HCT116 (cell line): ENCODE results near the gene PROSER2. TPM values are rescaled to one million over a fixed set of nuclear protein-coding genes. Genes with fewer than 3 reads are reported as not detected.

Experiments
- ATAC-seq: fragments of 200-7000 bp; cut with Tn5 transposase; 2 replicates; pipeline ENCODE4 v1.9.1; 2020; ENCODE audit warnings: mild to moderate bottlenecking, moderate library complexity
- BruUV-seq: library from RNA; stranded (reverse); fragments of 400-500 nt; replicated peaks from 2 replicates; lab custom pipeline; 2021; lab: Mats Ljungman, UMichigan
- CTCF ChIA-PET: fragments of 300-600 bp; sonication (Branson Sonifier 250); formaldehyde crosslinking; loops from one replicate; lab custom pipeline; 2021; ENCODE audit warnings: antibody characterized with exemption; lab: Charles Lee
- POLR2A ChIA-PET: fragments of 300-600, 350-600 bp; sonication (Branson Sonifier 250); formaldehyde crosslinking; loops from one replicate; lab custom pipeline; 2021; ENCODE audit warnings: antibody characterized with exemption; lab: Charles Lee
- RAD21 ChIA-PET, 2 experiments: fragments of 300-600 bp; sonication (Branson Sonifier 250); formaldehyde crosslinking; loops; one replicate each; lab custom pipeline; 2023; ENCODE audit warnings: low total read pairs in 2 of 2; ENCODE audit not compliant: uncharacterized antibody in 2 of 2, unreplicated experiment in 2 of 2, low non-redundant PET in 1 of 2; lab: Charles Lee
- DNase-seq: peaks from one replicate; pipeline ENCODE4 v3.0.0-alpha.2; 2010; ENCODE audit warnings: low read depth, low spot score
- H2AFZ ChIP-seq: fragments of 200-600 bp; shearing (Covaris generic), sonication (generic); 2 replicates; pipeline ENCODE4 v1.6.1; 2017; ENCODE audit warnings: low read depth, mixed run types, mixed read lengths, antibody characterized with exemption, low read length; ENCODE audit not compliant: poor library complexity, severe bottlenecking
- H3K27ac ChIP-seq: 2 replicates; pipeline ENCODE4 v1.5.1; 2012; ENCODE audit warnings: low read depth, low read length
- H3K27me3 ChIP-seq: fragments of 200-600 bp; sonication (generic); 2 replicates; pipeline ENCODE4 v1.6.1; 2016; ENCODE audit warnings: mixed run types, low read length, mixed read lengths; ENCODE audit not compliant: insufficient read depth
- H3K36me3 ChIP-seq, 2 experiments: fragments of 200-500 bp in 1 of 2; fragments of 200-600 bp in 1 of 2; sonication (Bioruptor generic) in 1 of 2; sonication (generic) in 1 of 2; 2 replicates each; pipeline versions ENCODE4 v1.5.1 to v1.6.1; 2014 to 2016; ENCODE audit warnings: low read length in 2 of 2, inconsistent platforms in 1 of 2, mixed read lengths in 1 of 2, mixed run types in 1 of 2; ENCODE audit not compliant: insufficient read depth in 2 of 2, control insufficient read depth in 1 of 2
- H3K4me1 ChIP-seq, 2 experiments: fragments of 200-600 bp in 1 of 2; sonication (generic) in 1 of 2; 2 replicates each; pipeline versions ENCODE4 v1.5.1 to v1.6.1; 2012 to 2017; ENCODE audit warnings: low read length in 2 of 2, inconsistent platforms in 1 of 2, mild to moderate bottlenecking in 1 of 2, mixed read lengths in 1 of 2, mixed run types in 1 of 2, moderate library complexity in 1 of 2; ENCODE audit not compliant: insufficient read depth in 2 of 2, control insufficient read depth in 1 of 2
- H3K4me2 ChIP-seq: fragments of 200-600 bp; sonication (generic); 2 replicates; pipeline ENCODE4 v1.6.1; 2017; ENCODE audit warnings: mixed run types, low read length, mixed read lengths
- H3K4me3 ChIP-seq, 2 experiments: fragments of 200-600 bp in 1 of 2; sonication (generic) in 1 of 2; replicated peaks in 1 of 2; 2 replicates each; pipeline ENCODE4 v1.5.1; 2011 to 2016; ENCODE audit warnings: low read length in 2 of 2, control low read depth in 1 of 2, low read depth in 1 of 2, mild to moderate bottlenecking in 1 of 2, mixed read lengths in 1 of 2, mixed run types in 1 of 2
- H3K79me2 ChIP-seq: fragments of 200-600 bp; sonication (generic); 2 replicates; pipeline ENCODE4 v1.6.1; 2017; ENCODE audit warnings: mild to moderate bottlenecking, mixed run types, low read length, moderate library complexity, mixed read lengths; ENCODE audit not compliant: insufficient read depth
- H3K9ac ChIP-seq: fragments of 200-600 bp; sonication (generic); 2 replicates; pipeline ENCODE4 v1.6.1; 2016; ENCODE audit warnings: low read length, mixed read lengths
- H3K9me2 ChIP-seq: fragments of 200-600 bp; sonication (generic), shearing (Covaris generic); 2 replicates; pipeline ENCODE4 v1.6.1; 2017; ENCODE audit warnings: mixed run types, mild to moderate bottlenecking, moderate library complexity; ENCODE audit not compliant: insufficient read depth
- H3K9me3 ChIP-seq, 2 experiments: fragments of 200-500 bp in 1 of 2; fragments of 200-600 bp in 1 of 2; sonication (Bioruptor generic) in 1 of 2; sonication (generic) in 1 of 2; 2 replicates each; pipeline ENCODE4 v1.6.1; 2014 to 2017; ENCODE audit warnings: low read length in 2 of 2, mixed read lengths in 2 of 2, inconsistent platforms in 1 of 2, low read depth in 1 of 2, mild to moderate bottlenecking in 1 of 2, mixed run types in 1 of 2, moderate library complexity in 1 of 2; ENCODE audit not compliant: control insufficient read depth in 1 of 2, insufficient read depth in 1 of 2
- H4K20me1 ChIP-seq: fragments of 200-600 bp; sonication (generic), shearing (Covaris generic); 2 replicates; pipeline ENCODE4 v1.6.1; 2017; ENCODE audit warnings: mixed run types, mild to moderate bottlenecking, moderate library complexity; ENCODE audit not compliant: insufficient read depth
- ATF3 ChIP-seq: IDR thresholded peaks from 2 replicates; pipeline ENCODE4 v1.6.1; 2012
- CBX3 ChIP-seq: IDR thresholded peaks from 2 replicates; pipeline ENCODE4 v1.6.1; 2012; ENCODE audit warnings: low read depth
- CEBPB ChIP-seq: IDR thresholded peaks from 2 replicates; pipeline ENCODE4 v1.6.1; 2012; ENCODE audit warnings: low read depth
- CTCF ChIP-seq, 3 experiments: fragments of 200-600 bp in 1 of 3; sonication (generic) in 1 of 3; IDR thresholded peaks in 2 of 3; conservative IDR thresholded peaks in 1 of 3; 2 replicates each; pipeline ENCODE4 v1.5.1; 2012 to 2017; ENCODE audit warnings: low read depth in 2 of 3, low read length in 2 of 3, antibody characterized with exemption in 1 of 3, borderline replicate concordance in 1 of 3, control low read depth in 1 of 3, mild to moderate bottlenecking in 1 of 3, mixed read lengths in 1 of 3, mixed run types in 1 of 3, moderate library complexity in 1 of 3; ENCODE audit not compliant: insufficient read depth in 1 of 3
- EGR1 ChIP-seq: IDR thresholded peaks from 2 replicates; pipeline ENCODE4 v1.6.1; 2012; ENCODE audit warnings: low read depth
- ELF1 ChIP-seq: IDR thresholded peaks from 2 replicates; pipeline ENCODE4 v1.6.1; 2012; ENCODE audit warnings: low read depth, borderline replicate concordance
- FOSL1 ChIP-seq: IDR thresholded peaks from 2 replicates; pipeline ENCODE4 v1.6.1; 2012; ENCODE audit warnings: low read depth
- JUND ChIP-seq: IDR thresholded peaks from 2 replicates; pipeline ENCODE4 v1.6.1; 2012
- POLR2A ChIP-seq: IDR thresholded peaks from 2 replicates; pipeline ENCODE4 v1.7.0; 2011; ENCODE audit warnings: borderline replicate concordance; ENCODE audit not compliant: insufficient read depth, insufficient read length; ENCODE audit errors: extremely low read depth
- REST ChIP-seq: IDR thresholded peaks from 2 replicates; pipeline ENCODE4 v1.6.1; 2012; ENCODE audit warnings: low read depth
- SRF ChIP-seq: IDR thresholded peaks from 2 replicates; pipeline ENCODE4 v1.6.1; 2012; ENCODE audit warnings: low read depth
- YY1 ChIP-seq: IDR thresholded peaks from 2 replicates; pipeline ENCODE4 v1.6.1; 2011; ENCODE audit warnings: low read length, low read depth, moderate library complexity, mild to moderate bottlenecking; ENCODE audit not compliant: insufficient replicate concordance; ENCODE audit errors: extremely low read depth
- ZBTB33 ChIP-seq: IDR thresholded peaks from 2 replicates; pipeline ENCODE4 v1.6.1; 2011; ENCODE audit warnings: mild to moderate bottlenecking, low read length, moderate library complexity; ENCODE audit not compliant: insufficient replicate concordance; ENCODE audit errors: extremely low read depth
- ZFX ChIP-seq: fragments of 450-650 bp; IDR thresholded peaks from 2 replicates; pipeline ENCODE4 v1.6.1; 2017
- intact Hi-C: fragments of 100-400 bp; cut with micrococcal nuclease; formaldehyde crosslinking; loops from 2 replicates; pipeline ENCODE4 v1.10.0; 2022
- total RNA-seq: library from RNA; stranded (reverse); gene quantifications from one replicate; pipeline ENCODE4 v1.2.1, GENCODE V29; 2021; ENCODE audit not compliant: unreplicated experiment

Gene PROSER2
- total RNA-seq, 1 experiment from 2014 or later, result 46.2 TPM

GRCh38 chr10:11879387-11880094 lies 56.4 kb downstream of the PROSER2 start (continued):
- TF ChIP-seq EGR1 (no peak), FOSL1 (no peak), ELF1 (no peak), POLR2A (no peak)
- TF ChIP-seq, all 23 proteins: peak for 0

- Histone ChIP-seq H3K4me3 (no peak overlapping the region), H3K9me2 (no peaks in the 10 kb centered on the region), H3K9ac (peak overlapping the region; percentile 73), H4K20me1 (no peaks in the 10 kb centered on the region), H2AFZ (no peak overlapping the region), H3K4me1 (peaks cover 45 to 87% of the 10 kb centered on the region in 2 experiments), H3K36me3 (no peaks in the 10 kb centered on the region), H3K27me3 (no peaks in the 10 kb centered on the region), H3K4me2 (peak overlapping the region; percentile 63), H3K27ac (peak overlapping the region; percentile 85), H3K79me2 (no peaks in the 10 kb centered on the region), H3K9me3 (no peaks in the 10 kb centered on the region)
- BruUV-seq, result no TSS peak
- ChIA-PET CTCF (interaction anchor here (1.6 to 1.9 kb wide), 3 partner anchors 106 to 109 kb away, joined by 3 to 18 read pairs (median 6); no protein-coding TSS in a partner anchor), RAD21 (interaction anchor here (1.1 to 2.1 kb wide), 2 partner anchors 105 to 107 kb away, joined by 3 to 6 read pairs; no protein-coding TSS in a partner anchor), POLR2A (interaction anchor here (0.7 kb wide), 2 partner anchors 106 to 1211 kb away, joined by 3 to 5 read pairs; no protein-coding TSS in a partner anchor)
- DNase-seq (no peak), ATAC-seq (no peak)
- intact Hi-C loops, result loop anchor here (1.0 kb wide), 1 partner anchor 106 kb away; no protein-coding TSS in a partner anchor
- TF ChIP-seq SRF (no peak), EGR1 (no peak), CTCF (IDR thresholded peaks at IDR 0.05 in 2 of 3, conservative IDR thresholded peaks at IDR 0.05 in 1 of 3; ENCODE audit: borderline replicate concordance in 1 of 3, insufficient read depth in 1 of 3, low read depth in 2 of 3, low read length in 2 of 3) (peak in 1 of 3 experiments; percentile 35; a peak in 2 of 6 replicates), JUND (no peak), ATF3 (no peak), FOSL1 (no peak), ZBTB33 (no peak), CEBPB (no peak), ZFX (peak; percentile 46), YY1 (no peak), CBX3 (no peak), REST (no peak)
Measured at GRCh38 chr10:11880151-11881029, 57.2 kb downstream of the PROSER2 start.
